ENCODE measurements around the gene CYP19A1. TPM values are rescaled to one million over a fixed set of nuclear protein-coding genes. Genes with fewer than 3 reads are reported as not detected.

Gene CYP19A1
- total and polyA plus RNA-seq, 9 of the 15 experiments (the other 6 are each of a cell fraction or from before 2014, with no cell fraction given): 0.16 to 0.63 (median 0.47) TPM; not detected in 3

GRCh38 chr15:51379390-51379789 lies 41.0 kb upstream of the CYP19A1 start (continued):
- TF ChIP-seq ZMIZ1 (IDR thresholded peaks at IDR 0.05; ENCODE audit: low read depth in 2 of 2, low read length in 2 of 2): no peak
- TF ChIP-seq HCFC1 (IDR thresholded peaks at IDR 0.05; ENCODE audit: low read depth, low read length): no peak
- TF ChIP-seq IFI16 (CRISPR knock-in tag; IDR thresholded peaks at IDR 0.05): no peak
- no peak for TF ChIP-seq SLC30A9 (CRISPR knock-in tag; IDR thresholded peaks at IDR 0.05)
- no peak for TF ChIP-seq SREBF2 (CRISPR knock-in tag; IDR thresholded peaks at IDR 0.05)
- TF ChIP-seq HNRNPL (IDR thresholded peaks at IDR 0.05; ENCODE audit: low read depth, low read length): no peak
- no peak for TF ChIP-seq RREB1 (CRISPR knock-in tag; IDR thresholded peaks at IDR 0.05)
- no peak for TF ChIP-seq TRIM25 (IDR thresholded peaks at IDR 0.05; ENCODE audit: borderline replicate concordance)
- TF ChIP-seq ZBED1 (IDR thresholded peaks at IDR 0.05): no peak
- no peak for TF ChIP-seq CEBPB (tag; IDR thresholded peaks at IDR 0.05)

Measured in K562 (cell line).